D721Med (cell line): Measurements from ENCODE around the gene ATP13A5.

Experiments used
- DNase-seq: peaks from one replicate; pipeline ENCODE4 v3.0.0; 2011; ENCODE audit warnings: low spot score; ENCODE audit not compliant: insufficient read length
- FAIRE-seq: peaks from 2 replicates; lab custom pipeline; 2011; peaks lifted over from hg19 to GRCh38; lab: Jason Lieb, UNC
- CTCF ChIP-seq: IDR thresholded peaks from 2 replicates; pipeline ENCODE4 v1.5.1; 2012; ENCODE audit warnings: mild to moderate bottlenecking, control low read depth; ENCODE audit not compliant: insufficient read depth; ENCODE audit errors: missing control alignments

Gene ATP13A5

GRCh38 chr3:193301433-193301832, 77.1 kb downstream of the ATP13A5 start:
- no peak for TF ChIP-seq CTCF
- DNase-seq (no peak), FAIRE-seq (no peak)

GRCh38 chr3:193297421-193297820, 81.1 kb downstream of the ATP13A5 start:
- no peak for TF ChIP-seq CTCF
- DNase-seq (no peak), FAIRE-seq (no peak)

GRCh38 chr3:193295985-193296384, 82.6 kb downstream of the ATP13A5 start:
- no peak for DNase-seq
- TF ChIP-seq CTCF: no peak
- no peak for FAIRE-seq

GRCh38 chr3:193292386-193292785, 86.2 kb downstream of the ATP13A5 start:
- DNase-seq: no peak
- FAIRE-seq: no peak
- TF ChIP-seq CTCF: no peak

- TF ChIP-seq CTCF: no peak
- FAIRE-seq (no peak), DNase-seq (no peak)
Measured at GRCh38 chr3:193271101-193271840, 107.3 kb downstream of the ATP13A5 start.

GRCh38 chr3:193270451-193270850, 108.1 kb downstream of the ATP13A5 start:
- DNase-seq: no peak
- TF ChIP-seq CTCF: no peak
- no peak for FAIRE-seq

GRCh38 chr3:193269343-193270028, 109.1 kb downstream of the ATP13A5 start:
- FAIRE-seq: no peak

More at GRCh38 chr3:193269343-193270028, 109.1 kb downstream of the ATP13A5 start:
- no peak for DNase-seq
- no peak for TF ChIP-seq CTCF
